ENCODE data around the gene AMZ1.

Gene AMZ1

GRCh38 chr7:2650451-2650850, 37.6 kb upstream of the AMZ1 start:
- DNase-seq (ENCODE audit: low read depth in 2 of 2, low spot score in 1 of 2): no peak

GRCh38 chr7:2651336-2651735, 36.7 kb upstream of the AMZ1 start:
- DNase-seq (ENCODE audit: low read depth in 2 of 2, low spot score in 1 of 2): no peak

- DNase-seq (ENCODE audit: low read depth in 2 of 2, low spot score in 1 of 2): no peak
Measured at GRCh38 chr7:2651847-2652735, 35.9 kb upstream of the AMZ1 start.

- DNase-seq (ENCODE audit: low read depth in 2 of 2, low spot score in 1 of 2): no peak
Measured at GRCh38 chr7:2652736-2653060, 35.3 kb upstream of the AMZ1 start.

GRCh38 chr7:2654059-2654458, 33.9 kb upstream of the AMZ1 start:
- no peak for DNase-seq (ENCODE audit: low read depth in 2 of 2, low spot score in 1 of 2)

- no peak for DNase-seq (ENCODE audit: low read depth in 2 of 2, low spot score in 1 of 2)
Measured at GRCh38 chr7:2655870-2656614, 32.0 kb upstream of the AMZ1 start.

GRCh38 chr7:2657208-2657607, 30.8 kb upstream of the AMZ1 start:
- DNase-seq (ENCODE audit: low read depth in 2 of 2, low spot score in 1 of 2): no peak

- DNase-seq (ENCODE audit: low read depth in 2 of 2, low spot score in 1 of 2): no peak
Measured at GRCh38 chr7:2657920-2658671, 29.9 kb upstream of the AMZ1 start.

- no peak for DNase-seq (ENCODE audit: low read depth in 2 of 2, low spot score in 1 of 2)
Measured at GRCh38 chr7:2658941-2659340, 29.1 kb upstream of the AMZ1 start.

- DNase-seq (ENCODE audit: low read depth in 2 of 2, low spot score in 1 of 2): no peak
Measured at GRCh38 chr7:2659556-2660358, 28.2 kb upstream of the AMZ1 start.

- no peak for DNase-seq (ENCODE audit: low read depth in 2 of 2, low spot score in 1 of 2)
Measured at GRCh38 chr7:2660359-2661095, 27.5 kb upstream of the AMZ1 start.

GRCh38 chr7:2661096-2661449, 26.9 kb upstream of the AMZ1 start:
- DNase-seq (ENCODE audit: low read depth in 2 of 2, low spot score in 1 of 2): no peak

GRCh38 chr7:2661602-2662272, 26.3 kb upstream of the AMZ1 start:
- DNase-seq (ENCODE audit: low read depth in 2 of 2, low spot score in 1 of 2): no peak

GRCh38 chr7:2662273-2663120, 25.5 kb upstream of the AMZ1 start:
- no peak for DNase-seq (ENCODE audit: low read depth in 2 of 2, low spot score in 1 of 2)

GRCh38 chr7:2663121-2663886, 24.7 kb upstream of the AMZ1 start:
- no peak for DNase-seq (ENCODE audit: low read depth in 2 of 2, low spot score in 1 of 2)

GRCh38 chr7:2663960-2664359, 24.0 kb upstream of the AMZ1 start:
- no peak for DNase-seq (ENCODE audit: low read depth in 2 of 2, low spot score in 1 of 2)

GRCh38 chr7:2665359-2665791, 22.6 kb upstream of the AMZ1 start:
- no peak for DNase-seq (ENCODE audit: low read depth in 2 of 2, low spot score in 1 of 2)

GRCh38 chr7:2666155-2666554, 21.8 kb upstream of the AMZ1 start:
- no peak for DNase-seq (ENCODE audit: low read depth in 2 of 2, low spot score in 1 of 2)
